Lung (tissue), 12 donors: ENCODE results near the gene MPPED1. TPM values are rescaled to one million over a fixed set of nuclear protein-coding genes. Genes with fewer than 3 reads are reported as not detected.

ENCODE experiments used
- ATAC-seq: fragments of 200-7000 bp; cut with Tn5 transposase; one replicate; pipeline ENCODE4 v1.9.1; 2020; ENCODE audit warnings: moderate number of reproducible peaks; ENCODE audit not compliant: insufficient read depth, low FRiP score
- DNase-seq, 3 donors: peaks; one replicate each; pipeline ENCODE4 v3.0.0-alpha.2; 2013 to 2017
- H3K27ac ChIP-seq, 2 donors: one replicate each; pipeline ENCODE4 v1.5.1; 2013; ENCODE audit warnings: mild to moderate bottlenecking in 2 of 2, moderate library complexity in 2 of 2, control low read depth in 1 of 2, inconsistent platforms in 1 of 2, low read depth in 1 of 2, low read length in 1 of 2
- H3K27me3 ChIP-seq, 3 donors: one replicate each; pipeline ENCODE4 v1.5.1; 2013; ENCODE audit warnings: low read length in 2 of 3; ENCODE audit not compliant: control insufficient read depth in 3 of 3, insufficient read depth in 3 of 3
- H3K36me3 ChIP-seq, 4 donors: one replicate each; pipeline ENCODE4 v1.5.1; 2013; ENCODE audit warnings: low read length in 4 of 4, mild to moderate bottlenecking in 1 of 4, moderate library complexity in 1 of 4; ENCODE audit not compliant: control insufficient read depth in 4 of 4, insufficient read depth in 4 of 4
- H3K4me1 ChIP-seq, 5 donors: one replicate each; pipeline ENCODE4 v1.5.1; 2013; ENCODE audit warnings: low read length in 5 of 5, mild to moderate bottlenecking in 2 of 5, moderate library complexity in 1 of 5; ENCODE audit not compliant: control insufficient read depth in 5 of 5, insufficient read depth in 5 of 5
- H3K4me3 ChIP-seq: one replicate; pipeline ENCODE4 v1.5.1; 2013; ENCODE audit warnings: mild to moderate bottlenecking, control low read depth, moderate library complexity
- H3K9ac ChIP-seq, 2 donors: one replicate each; pipeline ENCODE4 v1.5.1; 2013; ENCODE audit warnings: low read length in 2 of 2, control low read depth in 1 of 2; ENCODE audit not compliant: insufficient read depth in 1 of 2
- H3K9me3 ChIP-seq, 4 donors: one replicate each; pipeline ENCODE4 v1.5.1; 2013; ENCODE audit warnings: low read length in 3 of 4, mild to moderate bottlenecking in 1 of 4, moderate library complexity in 1 of 4; ENCODE audit not compliant: control insufficient read depth in 4 of 4, insufficient read depth in 3 of 4
- WGBS, 2 donors: extraction: QIAGEN DNeasy Blood & Tissue Kit; methylation state at CpG; one replicate each; pipeline ENCODE4 v1.1.7; 2013; 5-methylcytosine and 5-hydroxymethylcytosine counted together
- polyA plus RNA-seq, 2 donors: library from polyadenylated mRNA; stranded (reverse); fragments of 200-250 nt; gene quantifications; one replicate each; pipeline ENCODE4 v1.2.1, GENCODE V29; 2013
- total RNA-seq, 2 donors: library from RNA; depleted of rRNA in 1 of 2; stranded (reverse); fragments of >200 nt in 1 of 2; gene quantifications; one replicate each; pipeline ENCODE4 v1.2.1, GENCODE V29; 2014 to 2021
- TF ChIP-seq, protein P1 (sequence below): IDR thresholded peaks from 2 replicates; pipeline ENCODE4 v1.5.1; 2012; ENCODE audit warnings: mild to moderate bottlenecking; ENCODE audit errors: control extremely low read depth, extremely low read depth
- donor health status: control.
- donor health status: control.
- donor health status: Bipolar disorder and iron deficiency.
- donor health status: healthy.
- donor health status: DM: yes; HTN: yes; CAD: no.

MPPED1 gene
- total and polyA plus RNA-seq, 4 donors, result 0.05 to 0.65 TPM; not detected in 2

- no peak overlapping the region for H3K9ac ChIP-seq
- TF ChIP-seq, protein P1, sequence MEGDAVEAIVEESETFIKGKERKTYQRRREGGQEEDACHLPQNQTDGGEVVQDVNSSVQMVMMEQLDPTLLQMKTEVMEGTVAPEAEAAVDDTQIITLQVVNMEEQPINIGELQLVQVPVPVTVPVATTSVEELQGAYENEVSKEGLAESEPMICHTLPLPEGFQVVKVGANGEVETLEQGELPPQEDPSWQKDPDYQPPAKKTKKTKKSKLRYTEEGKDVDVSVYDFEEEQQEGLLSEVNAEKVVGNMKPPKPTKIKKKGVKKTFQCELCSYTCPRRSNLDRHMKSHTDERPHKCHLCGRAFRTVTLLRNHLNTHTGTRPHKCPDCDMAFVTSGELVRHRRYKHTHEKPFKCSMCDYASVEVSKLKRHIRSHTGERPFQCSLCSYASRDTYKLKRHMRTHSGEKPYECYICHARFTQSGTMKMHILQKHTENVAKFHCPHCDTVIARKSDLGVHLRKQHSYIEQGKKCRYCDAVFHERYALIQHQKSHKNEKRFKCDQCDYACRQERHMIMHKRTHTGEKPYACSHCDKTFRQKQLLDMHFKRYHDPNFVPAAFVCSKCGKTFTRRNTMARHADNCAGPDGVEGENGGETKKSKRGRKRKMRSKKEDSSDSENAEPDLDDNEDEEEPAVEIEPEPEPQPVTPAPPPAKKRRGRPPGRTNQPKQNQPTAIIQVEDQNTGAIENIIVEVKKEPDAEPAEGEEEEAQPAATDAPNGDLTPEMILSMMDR, result no peak
- no peaks in the 10 kb centered on the region for H3K36me3 ChIP-seq
- H3K4me1 ChIP-seq, result peaks cover 0 to 3% (median 2%) of the 10 kb centered on the region in 5 donors
- no peaks in the 10 kb centered on the region for H3K9me3 ChIP-seq
- H3K27me3 ChIP-seq, result peaks cover 0 to 9% (median 0%) of the 10 kb centered on the region in 3 donors
- DNase-seq, result no peak
- 49 to 61% methylated on average over 7 of the region's 7 CpGs for WGBS, 2 donors
- no peak for ATAC-seq
- H3K4me3 ChIP-seq, result no peak overlapping the region
- no peak overlapping the region for H3K27ac ChIP-seq
Observed at GRCh38 chr22:43387815-43388214, 24.0 kb upstream of the MPPED1 start.

- peak; percentile 56 to 78 (median 75) for DNase-seq
- ATAC-seq, result peak; percentile 64
- Histone ChIP-seq H3K9me3 (no peaks in the 10 kb centered on the region), H3K4me3 (no peak overlapping the region), H3K4me1 (peaks cover 0 to 3% (median 2%) of the 10 kb centered on the region in 5 donors), H3K27me3 (peaks cover 0 to 9% (median 0%) of the 10 kb centered on the region in 3 donors), H3K27ac (no peak overlapping the region), H3K36me3 (no peaks in the 10 kb centered on the region), H3K9ac (no peak overlapping the region)
- WGBS, 2 donors, result 11 to 12% methylated on average over 17 of the region's 17 CpGs
- TF ChIP-seq, protein P1, result peak; percentile 86
Observed at GRCh38 chr22:43388420-43388851, 23.4 kb upstream of the MPPED1 start.

- Histone ChIP-seq H3K4me1 (peaks cover 0 to 3% (median 2%) of the 10 kb centered on the region in 5 donors), H3K9ac (no peak overlapping the region), H3K9me3 (no peaks in the 10 kb centered on the region), H3K27ac (no peak overlapping the region), H3K27me3 (peaks cover 0 to 9% (median 0%) of the 10 kb centered on the region in 3 donors), H3K4me3 (no peak overlapping the region), H3K36me3 (no peaks in the 10 kb centered on the region)
- TF ChIP-seq, protein P1, result no peak
- no peak for DNase-seq
- 83 to 91% methylated on average over 8 of the region's 8 CpGs for WGBS, 2 donors
- ATAC-seq, result no peak
Observed at GRCh38 chr22:43389227-43389836, 22.5 kb upstream of the MPPED1 start.
